Tibial artery (tissue), 4 donors: ENCODE results near the gene FITM1.

Experiments
- DNase-seq, 2 donors: peaks; one replicate each; pipeline ENCODE4 v3.0.0-alpha.2; 2019
- H3K27ac ChIP-seq, 2 donors: fragments of 200-600 bp; sonication (generic) in 1 of 2; 1 replicate in 1 of 2; 2 replicates in 1 of 2; pipeline ENCODE4 v1.5.1; 2018 to 2019; ENCODE audit warnings: mild to moderate bottlenecking in 1 of 2
- H3K27me3 ChIP-seq, 2 donors: fragments of 200-600 bp; sonication (generic) in 1 of 2; one replicate each; pipeline versions ENCODE4 v1.5.1 to v1.6.0; 2016 to 2019
- H3K36me3 ChIP-seq, 3 donors: fragments of 200-600 bp; sonication (generic) in 2 of 3; one replicate each; pipeline ENCODE4 v1.5.1; 2016 to 2019; ENCODE audit warnings: mild to moderate bottlenecking in 2 of 3
- H3K4me1 ChIP-seq, 4 donors: fragments of 200-600 bp; sonication (generic) in 2 of 4; 1 replicate in 3 of 4; 2 replicates in 1 of 4; pipeline ENCODE4 v1.5.1; 2016 to 2019
- H3K4me3 ChIP-seq, 2 donors: fragments of 200-600 bp; sonication (generic) in 1 of 2; 1 replicate in 1 of 2; 2 replicates in 1 of 2; pipeline ENCODE4 v1.5.1; 2018 to 2019; ENCODE audit warnings: mild to moderate bottlenecking in 2 of 2
- H3K9me3 ChIP-seq, 3 donors: fragments of 200-600 bp; sonication (generic) in 1 of 3; one replicate each; pipeline ENCODE4 v1.5.1; 2016 to 2019
- CTCF ChIP-seq, 2 experiments: fragments of 200-600 bp in 1 of 2; fragments of 450-650 bp in 1 of 2; IDR thresholded peaks; one replicate each; pipeline ENCODE4 v1.5.1; 2017 to 2019; ENCODE audit warnings: antibody characterized with exemption in 2 of 2, mild to moderate bottlenecking in 1 of 2, moderate library complexity in 1 of 2
- intact Hi-C: fragments of 100-400 bp; cut with DNase I; formaldehyde crosslinking; loops from one replicate; pipeline ENCODE4 v1.15.0; 2023; ENCODE audit warnings: low total_unique reads

Gene FITM1

GRCh38 chr14:24093901-24094840, 36.3 kb upstream of the FITM1 start, which contains the start of gene PCK2:
PCK2 (plus strand) TSS chr14:24094311; CDS start chr14:24094406, 95 bp downstream.
- intact Hi-C loops, result loop anchor here (5.0 kb wide), 1 partner anchor 37 kb away; no protein-coding TSS in a partner anchor
- Histone ChIP-seq H3K9me3 (no peaks in the 10 kb centered on the region), H3K4me1 (peaks cover 0 to 23% (median 19%) of the 10 kb centered on the region in 4 donors), H3K27ac (peak within 1 kb of the TSS; percentile 97 to 99), H3K4me3 (peak within 1 kb of the TSS; percentile 91 to 94), H3K36me3 (peaks cover 0 to 13% (median 13%) of the 10 kb centered on the region in 3 donors), H3K27me3 (no peaks in the 10 kb centered on the region)
- TF ChIP-seq CTCF (IDR thresholded peaks at IDR 0.05), result peak in 1 of 2 experiments; percentile 27
- peak; percentile 96 to 98 for DNase-seq

- Histone ChIP-seq H3K9me3 (no peaks in the 10 kb centered on the region), H3K4me3 (peak overlapping the region; percentile 91 to 94), H3K27me3 (no peaks in the 10 kb centered on the region), H3K27ac (peak overlapping the region; percentile 97 to 99), H3K4me1 (peaks cover 0 to 23% (median 19%) of the 10 kb centered on the region in 4 donors), H3K36me3 (peaks cover 0 to 20% (median 20%) of the 10 kb centered on the region in 3 donors)
- intact Hi-C loops, result loop anchor here (5.0 kb wide), 1 partner anchor 38 kb away; no protein-coding TSS in a partner anchor
- no peak for DNase-seq
- no peak for TF ChIP-seq CTCF (IDR thresholded peaks at IDR 0.05)
Observed at GRCh38 chr14:24094841-24095270, 35.6 kb upstream of the FITM1 start.

GRCh38 chr14:24095271-24096068, 35.0 kb upstream of the FITM1 start:
- Histone ChIP-seq H3K9me3 (no peaks in the 10 kb centered on the region), H3K4me3 (peak overlapping the region; percentile 91 to 94), H3K36me3 (peaks cover 0 to 26% (median 26%) of the 10 kb centered on the region in 3 donors), H3K27me3 (no peaks in the 10 kb centered on the region), H3K27ac (peak overlapping the region; percentile 97 to 99), H3K4me1 (peaks cover 0 to 23% (median 19%) of the 10 kb centered on the region in 4 donors)
- DNase-seq, result peak; percentile 71 to 80
- intact Hi-C loops, result no loop called here
- no peak for TF ChIP-seq CTCF (IDR thresholded peaks at IDR 0.05)

GRCh38 chr14:24096545-24097181, 33.8 kb upstream of the FITM1 start:
- Histone ChIP-seq H3K27ac (no peak overlapping the region), H3K9me3 (no peaks in the 10 kb centered on the region), H3K27me3 (no peaks in the 10 kb centered on the region), H3K36me3 (peaks cover 0 to 33% (median 32%) of the 10 kb centered on the region in 3 donors), H3K4me3 (no peak overlapping the region), H3K4me1 (peaks cover 0 to 23% (median 19%) of the 10 kb centered on the region in 4 donors)
- TF ChIP-seq CTCF (IDR thresholded peaks at IDR 0.05), result no peak
- DNase-seq, result no peak
- intact Hi-C loops, result no loop called here
